GM18507 (cell line): ENCODE measurements around the gene GRB10.
"Not testable (repeated sequence)": the region's sequence is repeated elsewhere in the genome, so short reads cannot be mapped to it uniquely, and the experiment has no call there.

ENCODE experiments used
- DNase-seq: peaks from one replicate; pipeline ENCODE4 v3.0.0; 2011; ENCODE audit warnings: low read depth; ENCODE audit not compliant: insufficient read length; ENCODE audit errors: extremely low spot score
- FAIRE-seq: peaks from 2 replicates; lab custom pipeline; 2011; peaks lifted over from hg19 to GRCh38; lab: Jason Lieb, UNC

GRB10 gene

GRCh38 chr7:50752422-50752821 is 30.3 kb downstream of the GRB10 start:
- no peak for DNase-seq
- FAIRE-seq, result no peak

GRCh38 chr7:50751146-50751545 is 31.6 kb downstream of the GRB10 start:
- no peak for FAIRE-seq
- DNase-seq, result no peak

- FAIRE-seq (no peak), DNase-seq (no peak)
These were observed 32.8 kb downstream of the GRB10 start for GRCh38 chr7:50749896-50750295.

- FAIRE-seq, result no peak
- DNase-seq, result no peak
These were observed 34.2 kb downstream of the GRB10 start for GRCh38 chr7:50748472-50748871.

GRCh38 chr7:50745835-50746234 is 36.9 kb downstream of the GRB10 start:
- FAIRE-seq, result no peak
- DNase-seq, result no peak

GRCh38 chr7:50745336-50745735 is 37.4 kb downstream of the GRB10 start:
- FAIRE-seq (no peak), DNase-seq (no peak)

- FAIRE-seq (no peak), DNase-seq (no peak)
These were observed 38.8 kb downstream of the GRB10 start for GRCh38 chr7:50743893-50744292.

GRCh38 chr7:50743016-50743415 is 39.7 kb downstream of the GRB10 start:
- FAIRE-seq (no peak), DNase-seq (no peak)

- no peak for DNase-seq
- no peak for FAIRE-seq
These were observed 40.3 kb downstream of the GRB10 start for GRCh38 chr7:50742401-50742800.

GRCh38 chr7:50739744-50740435 is 42.8 kb downstream of the GRB10 start:
- no peak for DNase-seq
- FAIRE-seq, result no peak

- FAIRE-seq (no peak), DNase-seq (no peak)
These were observed 43.8 kb downstream of the GRB10 start for GRCh38 chr7:50738932-50739331.

GRCh38 chr7:50735836-50736235 is 46.9 kb downstream of the GRB10 start:
- not testable (repeated sequence) for FAIRE-seq, DNase-seq

- FAIRE-seq, result no peak
These were observed 47.4 kb downstream of the GRB10 start for GRCh38 chr7:50735333-50735732.

GRCh38 chr7:50734246-50734645 is 48.5 kb downstream of the GRB10 start:
- DNase-seq (no peak), FAIRE-seq (no peak)

More at GRCh38 chr7:50735333-50735732, 47.4 kb downstream of the GRB10 start:
- no peak for DNase-seq

- DNase-seq (no peak), FAIRE-seq (no peak)
These were observed 49.1 kb downstream of the GRB10 start for GRCh38 chr7:50733552-50733951.

- FAIRE-seq (no peak), DNase-seq (no peak)
These were observed 50.8 kb downstream of the GRB10 start for GRCh38 chr7:50731703-50732582.

- DNase-seq (no peak), FAIRE-seq (no peak)
These were observed 52.0 kb downstream of the GRB10 start for GRCh38 chr7:50730446-50731400.

GRCh38 chr7:50729962-50730361 is 52.7 kb downstream of the GRB10 start:
- no peak for DNase-seq
- no peak for FAIRE-seq

GRCh38 chr7:50728184-50728583 is 54.5 kb downstream of the GRB10 start:
- FAIRE-seq, result no peak

GRCh38 chr7:50727711-50728110 is 55.0 kb downstream of the GRB10 start:
- no peak for FAIRE-seq

More at GRCh38 chr7:50728184-50728583, 54.5 kb downstream of the GRB10 start:
- DNase-seq, result no peak

More at GRCh38 chr7:50727711-50728110, 55.0 kb downstream of the GRB10 start:
- DNase-seq, result no peak
